ENCODE measurements around the gene PDE3B.

Gene PDE3B

GRCh38 chr11:14641801-14642200, 1.8 kb upstream of the PDE3B start:
- no peak for TF ChIP-seq CTCF (IDR thresholded peaks at IDR 0.05; ENCODE audit: borderline replicate concordance, insufficient read depth, low read depth, low read length)
- H3K4me3 ChIP-seq (ENCODE audit: low read depth, low read length), result no peak overlapping the region

GRCh38 chr11:14642453-14642852, 1.2 kb upstream of the PDE3B start:
- no peak overlapping the region for H3K4me3 ChIP-seq (ENCODE audit: low read depth, low read length)
- no peak for TF ChIP-seq CTCF (IDR thresholded peaks at IDR 0.05; ENCODE audit: borderline replicate concordance, insufficient read depth, low read depth, low read length)

- H3K4me3 ChIP-seq (ENCODE audit: low read depth, low read length), result no peak overlapping the region
- no peak for TF ChIP-seq CTCF (IDR thresholded peaks at IDR 0.05; ENCODE audit: borderline replicate concordance, insufficient read depth, low read depth, low read length)
These were observed 519 bp upstream of the PDE3B start for GRCh38 chr11:14642873-14643696.

- H3K4me3 ChIP-seq (ENCODE audit: low read depth, low read length), result peak overlapping the region; percentile 39
These were observed 816 bp downstream of the PDE3B start for GRCh38 chr11:14644226-14645014.

GRCh38 chr11:14645015-14645912, 1.7 kb downstream of the PDE3B start:
- TF ChIP-seq CTCF (IDR thresholded peaks at IDR 0.05; ENCODE audit: borderline replicate concordance, insufficient read depth, low read depth, low read length), result no peak
- no peak overlapping the region for H3K4me3 ChIP-seq (ENCODE audit: low read depth, low read length)

More at GRCh38 chr11:14644226-14645014, 816 bp downstream of the PDE3B start:
- TF ChIP-seq CTCF (IDR thresholded peaks at IDR 0.05; ENCODE audit: borderline replicate concordance, insufficient read depth, low read depth, low read length), result peak; percentile 4; the same call in 1 of the 2 replicates

- no peak overlapping the region for H3K4me3 ChIP-seq (ENCODE audit: low read depth, low read length)
- no peak for TF ChIP-seq CTCF (IDR thresholded peaks at IDR 0.05; ENCODE audit: borderline replicate concordance, insufficient read depth, low read depth, low read length)
These were observed 2.6 kb downstream of the PDE3B start for GRCh38 chr11:14645985-14646900.

Measured in GM12875 (cell line).